Vagina (tissue), 2 donors: ENCODE data around the gene ELK3. TPM values are rescaled to one million over a fixed set of nuclear protein-coding genes. Genes with fewer than 3 reads are reported as not detected.

Experiments used
- DNase-seq, 2 donors: peaks; one replicate each; pipeline ENCODE4 v3.0.0-alpha.2; 2017; ENCODE audit errors: extremely low spot score in 2 of 2
- H3K27ac ChIP-seq: fragments of 200-600 bp; sonication (generic); one replicate; pipeline ENCODE4 v1.5.1; 2019
- H3K27me3 ChIP-seq: fragments of 200-600 bp; sonication (generic); one replicate; pipeline ENCODE4 v1.5.1; 2019
- H3K36me3 ChIP-seq, 2 donors: fragments of 200-600 bp; sonication (generic); one replicate each; pipeline ENCODE4 v1.5.1; 2017 to 2019
- H3K4me1 ChIP-seq: fragments of 200-600 bp; sonication (generic); one replicate; pipeline ENCODE4 v1.5.1; 2019
- H3K4me3 ChIP-seq, 2 donors: fragments of 200-600 bp; sonication (generic); 1 replicate in 1 of 2; 2 replicates in 1 of 2; pipeline ENCODE4 v1.5.1; 2016 to 2019
- H3K9me3 ChIP-seq: fragments of 200-600 bp; sonication (generic); one replicate; pipeline ENCODE4 v1.5.1; 2019
- CTCF ChIP-seq, 3 experiments: fragments of 450-650 bp in 2 of 3; fragments of 200-600 bp in 1 of 3; sonication (generic) in 1 of 3; IDR thresholded peaks; one replicate each; pipeline ENCODE4 v1.5.1; 2017 to 2019; ENCODE audit warnings: antibody characterized with exemption in 3 of 3, mild to moderate bottlenecking in 2 of 3, moderate library complexity in 2 of 3
- POLR2A ChIP-seq, 2 donors: fragments of 450-650 bp; IDR thresholded peaks; one replicate each; pipeline ENCODE4 v1.6.1; 2017; ENCODE audit warnings: antibody characterized with exemption in 2 of 2, mild to moderate bottlenecking in 2 of 2, moderate library complexity in 2 of 2
- POLR2AphosphoS5 ChIP-seq, 2 donors: sonication (generic); formaldehyde crosslinking; IDR thresholded peaks; one replicate each; pipeline ENCODE4 v1.9.0; 2017; ENCODE audit warnings: antibody characterized with exemption in 2 of 2, mild to moderate bottlenecking in 2 of 2, low read depth in 1 of 2; ENCODE audit not compliant: insufficient read depth in 1 of 2
- intact Hi-C: fragments of 100-400 bp; cut with DNase I; formaldehyde crosslinking; loops from one replicate; pipeline ENCODE4 v1.15.1; 2023
- total RNA-seq: library from RNA; depleted of rRNA; stranded (reverse); fragments of >200 nt; gene quantifications from one replicate; pipeline ENCODE4 v1.2.3, GENCODE V29; 2016

ELK3 gene
- total RNA-seq, 1 donor from 2014 or later: 39.5 TPM

DNA sequence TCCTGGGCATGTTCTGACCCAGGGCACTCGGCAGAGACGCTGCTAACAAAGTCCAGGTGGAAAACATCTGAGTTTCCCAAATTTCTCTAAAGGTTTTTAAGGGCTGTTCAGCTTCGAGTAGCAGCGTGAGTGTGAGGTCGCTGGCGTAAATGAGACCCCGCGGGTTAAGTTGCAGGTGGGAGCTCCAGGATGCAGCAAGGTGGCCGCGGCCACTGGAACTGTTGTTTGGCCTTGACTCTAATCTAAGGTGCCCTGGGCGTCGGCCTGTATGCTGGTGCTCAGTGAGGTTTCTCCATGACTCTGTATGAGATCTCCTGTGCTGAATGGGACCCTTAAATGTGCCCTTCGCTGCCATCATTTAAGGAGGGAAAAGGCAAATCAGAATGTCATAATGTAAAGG is 50.7 kb downstream of the ELK3 start:
- peak in 1 of 2 donors; percentile 83 for DNase-seq
- Histone ChIP-seq H3K36me3 (peaks cover 0 to 17% of the 10 kb centered on the region in 2 donors), H3K27ac (peak overlapping the region; percentile 17), H3K9me3 (no peaks in the 10 kb centered on the region), H3K27me3 (no peaks in the 10 kb centered on the region), H3K4me1 (peaks cover 59% of the 10 kb centered on the region), H3K4me3 (no peak overlapping the region)
- TF ChIP-seq POLR2AphosphoS5 (IDR thresholded peaks at IDR 0.05; ENCODE audit: insufficient read depth in 1 of 2, low read depth in 1 of 2): no peak
- no peak for TF ChIP-seq CTCF (IDR thresholded peaks at IDR 0.05)
- no peak for TF ChIP-seq POLR2A (IDR thresholded peaks at IDR 0.05)
- intact Hi-C loops: no loop called here

DNA sequence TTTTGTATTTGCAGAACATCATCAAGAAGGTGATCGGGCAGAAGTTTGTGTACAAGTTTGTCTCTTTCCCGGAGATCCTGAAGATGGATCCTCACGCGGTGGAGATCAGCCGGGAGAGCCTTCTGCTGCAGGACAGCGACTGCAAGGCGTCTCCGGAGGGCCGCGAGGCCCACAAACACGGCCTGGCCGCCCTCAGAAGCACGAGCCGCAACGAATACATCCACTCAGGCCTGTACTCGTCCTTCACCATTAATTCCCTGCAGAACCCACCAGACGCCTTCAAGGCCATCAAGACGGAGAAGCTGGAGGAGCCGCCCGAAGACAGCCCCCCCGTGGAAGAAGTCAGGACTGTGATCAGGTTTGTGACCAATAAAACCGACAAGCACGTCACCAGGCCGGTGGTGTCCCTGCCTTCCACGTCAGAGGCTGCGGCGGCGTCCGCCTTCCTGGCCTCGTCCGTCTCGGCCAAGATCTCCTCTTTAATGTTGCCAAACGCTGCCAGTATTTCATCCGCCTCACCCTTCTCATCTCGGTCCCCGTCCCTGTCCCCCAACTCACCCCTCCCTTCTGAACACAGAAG is 52.8 kb downstream of the ELK3 start:
- intact Hi-C loops: no loop called here
- no peak for TF ChIP-seq CTCF (IDR thresholded peaks at IDR 0.05)
- no peak for TF ChIP-seq POLR2AphosphoS5 (IDR thresholded peaks at IDR 0.05; ENCODE audit: insufficient read depth in 1 of 2, low read depth in 1 of 2)
- TF ChIP-seq POLR2A (IDR thresholded peaks at IDR 0.05): no peak
- Histone ChIP-seq H3K36me3 (peaks cover 0 to 27% of the 10 kb centered on the region in 2 donors), H3K4me3 (no peak overlapping the region), H3K4me1 (peaks cover 42% of the 10 kb centered on the region), H3K9me3 (no peaks in the 10 kb centered on the region), H3K27me3 (no peaks in the 10 kb centered on the region), H3K27ac (no peak overlapping the region)
- peak in 1 of 2 donors; percentile 79 for DNase-seq

- H3K4me1 ChIP-seq: peaks cover 36% of the 10 kb centered on the region
- H3K27ac ChIP-seq: no peak overlapping the region
- intact Hi-C loops: no loop called here
Observed at GRCh38 chr12:96247563-96247962, 53.4 kb downstream of the ELK3 start.

GRCh38 chr12:96248136-96248931 is 54.2 kb downstream of the ELK3 start:
- no peak overlapping the region for H3K27ac ChIP-seq
- no peaks in the 10 kb centered on the region for H3K9me3 ChIP-seq
- no peak for TF ChIP-seq CTCF (IDR thresholded peaks at IDR 0.05)
- no peak for TF ChIP-seq POLR2A (IDR thresholded peaks at IDR 0.05)
- TF ChIP-seq POLR2AphosphoS5 (IDR thresholded peaks at IDR 0.05; ENCODE audit: insufficient read depth in 1 of 2, low read depth in 1 of 2): no peak
- peak; percentile 22 to 67 for DNase-seq
- no peaks in the 10 kb centered on the region for H3K27me3 ChIP-seq
- intact Hi-C loops: no loop called here
- no peak overlapping the region for H3K4me3 ChIP-seq
- peaks cover 31% of the 10 kb centered on the region for H3K4me1 ChIP-seq
- H3K36me3 ChIP-seq: peaks cover 0 to 30% of the 10 kb centered on the region in 2 donors

More at GRCh38 chr12:96247563-96247962, 53.4 kb downstream of the ELK3 start:
- H3K4me3 ChIP-seq: no peak overlapping the region
- peak; percentile 77 to 85 for DNase-seq
- no peaks in the 10 kb centered on the region for H3K27me3 ChIP-seq
- H3K9me3 ChIP-seq: no peaks in the 10 kb centered on the region
- TF ChIP-seq CTCF (IDR thresholded peaks at IDR 0.05) (no peak), POLR2A (IDR thresholded peaks at IDR 0.05) (no peak), POLR2AphosphoS5 (IDR thresholded peaks at IDR 0.05; ENCODE audit: insufficient read depth in 1 of 2, low read depth in 1 of 2) (no peak)
- peaks cover 0 to 30% of the 10 kb centered on the region in 2 donors for H3K36me3 ChIP-seq
